Smooth muscle cell (in vitro differentiated cells): ENCODE data around the gene SOX12. TPM values are rescaled to one million over a fixed set of nuclear protein-coding genes. Genes with fewer than 3 reads are reported as not detected.
"Not testable (repeated sequence)": the region's sequence is repeated elsewhere in the genome, so short reads cannot be mapped to it uniquely, and the experiment has no call there.

Source experiments
- DNase-seq: peaks from one replicate; lab custom pipeline; 2025; ENCODE audit not compliant: unreplicated experiment; lab: John Stamatoyannopoulos, UW
- H2AFZ ChIP-seq: fragments of 200-600 bp; sonication (generic); 2 replicates; pipeline ENCODE4 v1.6.0; 2016; ENCODE audit warnings: antibody characterized with exemption, low read depth, mild to moderate bottlenecking
- H3F3A ChIP-seq: fragments of 200-600 bp; sonication (generic); 2 replicates; pipeline ENCODE4 v1.6.0; 2017; ENCODE audit warnings: antibody characterized with exemption, low read depth
- H3K27ac ChIP-seq: fragments of 200-600 bp; sonication (generic); 2 replicates; pipeline ENCODE4 v1.5.1; 2016; ENCODE audit warnings: low read depth, mild to moderate bottlenecking
- H3K27me3 ChIP-seq: fragments of 200-600 bp; sonication (generic); 2 replicates; pipeline ENCODE4 v1.6.1; 2016; ENCODE audit warnings: low read depth, mild to moderate bottlenecking
- H3K36me3 ChIP-seq: fragments of 200-600 bp; sonication (generic); 2 replicates; pipeline ENCODE4 v1.5.1; 2016; ENCODE audit warnings: low read depth
- H3K4me1 ChIP-seq: fragments of 200-600 bp; sonication (generic); 2 replicates; pipeline ENCODE4 v1.5.1; 2016; ENCODE audit warnings: low read depth
- H3K4me2 ChIP-seq: fragments of 200-600 bp; sonication (generic); 2 replicates; pipeline ENCODE4 v1.6.0; 2016; ENCODE audit warnings: mild to moderate bottlenecking
- H3K4me3 ChIP-seq: fragments of 200-600 bp; sonication (generic); 2 replicates; pipeline ENCODE4 v1.5.1; 2016; ENCODE audit warnings: mild to moderate bottlenecking
- H3K79me2 ChIP-seq: fragments of 200-600 bp; sonication (generic); 2 replicates; pipeline ENCODE4 v1.6.0; 2016; ENCODE audit warnings: low read depth, mild to moderate bottlenecking
- H3K9ac ChIP-seq: fragments of 200-600 bp; sonication (generic); 2 replicates; pipeline ENCODE4 v1.6.0; 2016; ENCODE audit warnings: low read depth
- H3K9me3 ChIP-seq: fragments of 200-600 bp; sonication (generic); replicated peaks from 2 replicates; pipeline ENCODE4 v1.5.1; 2016; ENCODE audit warnings: low read depth
- H4K20me1 ChIP-seq: fragments of 200-600 bp; sonication (generic); 2 replicates; pipeline ENCODE4 v1.6.0; 2016; ENCODE audit warnings: low read depth
- WGBS: methylation state at CpG from one replicate; pipeline ENCODE4 v1.1.7; 2016; ENCODE audit warnings: low lambda C conversion rate; 5-methylcytosine and 5-hydroxymethylcytosine counted together
- polyA plus RNA-seq: library from polyadenylated mRNA; unstranded; fragments of >200 nt; fragmentation: Nextera tagmentation; extraction: Ambion mirVana; gene quantifications from 2 replicates; pipeline ENCODE4 v1.2.1, GENCODE V29; 2016
- total RNA-seq: library from RNA; depleted of rRNA; stranded (reverse); fragments of >200 nt; gene quantifications from 2 replicates; pipeline ENCODE4 v1.2.3, GENCODE V29; 2014
- TF ChIP-seq, protein P1 (sequence below): fragments of 200-600 bp; sonication (generic); IDR thresholded peaks from 2 replicates; pipeline ENCODE4 v1.5.1; 2017; ENCODE audit warnings: borderline replicate concordance, mild to moderate bottlenecking, antibody characterized with exemption; ENCODE audit not compliant: insufficient read depth, poor library complexity, severe bottlenecking

The SOX12 gene
- total and polyA plus RNA-seq, 2 experiments from 2014 or later = 7.1 to 17.7 TPM

GRCh38 chr20:371755-372542 is 46.6 kb downstream of the SOX12 start:
- TF ChIP-seq, protein P1, sequence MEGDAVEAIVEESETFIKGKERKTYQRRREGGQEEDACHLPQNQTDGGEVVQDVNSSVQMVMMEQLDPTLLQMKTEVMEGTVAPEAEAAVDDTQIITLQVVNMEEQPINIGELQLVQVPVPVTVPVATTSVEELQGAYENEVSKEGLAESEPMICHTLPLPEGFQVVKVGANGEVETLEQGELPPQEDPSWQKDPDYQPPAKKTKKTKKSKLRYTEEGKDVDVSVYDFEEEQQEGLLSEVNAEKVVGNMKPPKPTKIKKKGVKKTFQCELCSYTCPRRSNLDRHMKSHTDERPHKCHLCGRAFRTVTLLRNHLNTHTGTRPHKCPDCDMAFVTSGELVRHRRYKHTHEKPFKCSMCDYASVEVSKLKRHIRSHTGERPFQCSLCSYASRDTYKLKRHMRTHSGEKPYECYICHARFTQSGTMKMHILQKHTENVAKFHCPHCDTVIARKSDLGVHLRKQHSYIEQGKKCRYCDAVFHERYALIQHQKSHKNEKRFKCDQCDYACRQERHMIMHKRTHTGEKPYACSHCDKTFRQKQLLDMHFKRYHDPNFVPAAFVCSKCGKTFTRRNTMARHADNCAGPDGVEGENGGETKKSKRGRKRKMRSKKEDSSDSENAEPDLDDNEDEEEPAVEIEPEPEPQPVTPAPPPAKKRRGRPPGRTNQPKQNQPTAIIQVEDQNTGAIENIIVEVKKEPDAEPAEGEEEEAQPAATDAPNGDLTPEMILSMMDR = no peak
- H3K9ac ChIP-seq = no peak overlapping the region
- DNase-seq = no peak
- peaks cover 11% of the 10 kb centered on the region for H3F3A ChIP-seq
- peak overlapping the region; percentile 10 for H3K4me2 ChIP-seq
- no peaks in the 10 kb centered on the region for H3K27me3 ChIP-seq
- H3K9me3 ChIP-seq = no peaks in the 10 kb centered on the region
- H3K79me2 ChIP-seq = no peaks in the 10 kb centered on the region
- H3K4me1 ChIP-seq = no peaks in the 10 kb centered on the region
- no peak overlapping the region for H3K4me3 ChIP-seq
- 68% methylated on average over 10 of the region's 10 CpGs for WGBS
- no peaks in the 10 kb centered on the region for H4K20me1 ChIP-seq
- H3K27ac ChIP-seq = peak overlapping the region; percentile 34
- H2AFZ ChIP-seq = peak overlapping the region; percentile 16
- no peaks in the 10 kb centered on the region for H3K36me3 ChIP-seq

GRCh38 chr20:372543-373082 is 47.3 kb downstream of the SOX12 start:
- not testable (repeated sequence) for H3K9ac ChIP-seq, H3K79me2 ChIP-seq, H3K27me3 ChIP-seq, DNase-seq, H3K4me1 ChIP-seq, H3K4me3 ChIP-seq, H3K9me3 ChIP-seq, H3K4me2 ChIP-seq, H3K36me3 ChIP-seq, H4K20me1 ChIP-seq, H2AFZ ChIP-seq
- H3K27ac ChIP-seq = peak overlapping the region; percentile 78
- H3F3A ChIP-seq = peaks cover 12% of the 10 kb centered on the region
- 92% methylated on average over 11 of the region's 11 CpGs for WGBS

DNA sequence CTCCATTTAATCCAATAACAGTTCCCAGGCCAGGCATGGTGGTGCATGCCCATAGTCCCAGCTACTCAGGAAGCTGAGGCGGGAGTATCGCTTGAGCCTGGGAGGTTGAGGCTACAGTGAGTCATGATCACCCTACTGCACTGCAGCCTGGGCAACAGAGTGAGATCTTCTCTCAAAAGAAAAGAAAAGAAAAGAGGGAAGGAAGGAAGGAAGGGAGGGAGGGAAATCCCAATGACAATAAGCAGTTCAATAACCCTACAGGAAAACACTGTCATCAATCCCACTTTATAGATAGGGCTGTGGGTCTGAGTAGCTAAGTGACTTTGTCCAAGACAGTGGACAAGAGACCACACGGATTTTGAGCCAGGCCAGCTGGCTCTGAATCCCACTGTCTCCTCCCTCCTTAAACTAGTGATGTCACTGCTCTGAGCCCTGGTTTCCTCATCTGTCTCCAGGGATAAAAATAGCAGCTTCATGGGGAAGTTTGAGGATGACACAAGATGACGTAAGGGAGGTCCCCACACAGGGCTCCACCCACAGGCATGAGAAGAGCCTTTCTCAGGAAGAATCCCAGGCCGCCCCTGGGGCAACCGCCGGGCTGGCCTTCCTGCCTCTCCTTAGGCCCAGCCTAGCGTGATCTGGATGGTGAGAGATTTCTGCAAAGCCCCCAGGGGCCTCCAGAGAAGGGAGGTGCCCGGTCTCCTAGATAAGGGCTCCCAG is 48.0 kb downstream of the SOX12 start:
- no peaks in the 10 kb centered on the region for H3K79me2 ChIP-seq
- WGBS = 19% methylated on average over 9 of the region's 9 CpGs
- no peak overlapping the region for H3K4me2 ChIP-seq
- no peak overlapping the region for H2AFZ ChIP-seq
- no peaks in the 10 kb centered on the region for H4K20me1 ChIP-seq
- H3K9ac ChIP-seq = no peak overlapping the region
- no peaks in the 10 kb centered on the region for H3K9me3 ChIP-seq
- no peaks in the 10 kb centered on the region for H3K27me3 ChIP-seq
- H3K4me1 ChIP-seq = no peaks in the 10 kb centered on the region
- peaks cover 12% of the 10 kb centered on the region for H3F3A ChIP-seq
- no peaks in the 10 kb centered on the region for H3K36me3 ChIP-seq
- H3K4me3 ChIP-seq = no peak overlapping the region
- H3K27ac ChIP-seq = peak overlapping the region; percentile 78
- no peak for DNase-seq
- TF ChIP-seq, protein P1 = no peak

- Histone ChIP-seq H3K27ac (no peak overlapping the region), H3K9ac (no peak overlapping the region), H3K4me2 (no peak overlapping the region), H2AFZ (no peak overlapping the region), H3K4me3 (no peak overlapping the region), H3K9me3 (no peaks in the 10 kb centered on the region), H3K79me2 (no peaks in the 10 kb centered on the region), H4K20me1 (no peaks in the 10 kb centered on the region), H3K36me3 (no peaks in the 10 kb centered on the region), H3F3A (peaks cover 12% of the 10 kb centered on the region), H3K27me3 (no peaks in the 10 kb centered on the region), H3K4me1 (no peaks in the 10 kb centered on the region)
- no peak for DNase-seq
- 87% methylated on average over 10 of the region's 10 CpGs for WGBS
- TF ChIP-seq, protein P1 = no peak
These were observed 50.0 kb downstream of the SOX12 start for GRCh38 chr20:375265-375889.
